Lower leg skin (tissue), 3 donors: ENCODE results near the gene ARHGDIA.

Experiments
- POLR2A ChIP-seq, 2 donors: fragments of 450-650 bp; IDR thresholded peaks; one replicate each; pipeline ENCODE4 v1.6.1; 2016 to 2017; ENCODE audit warnings: antibody characterized with exemption in 2 of 2, mild to moderate bottlenecking in 1 of 2, moderate library complexity in 1 of 2
- TF ChIP-seq, protein P1 (sequence below), 3 donors: fragments of 450-650 bp; IDR thresholded peaks; one replicate each; pipeline ENCODE4 v1.5.1; 2016; ENCODE audit warnings: antibody characterized with exemption in 3 of 3, mild to moderate bottlenecking in 3 of 3, moderate library complexity in 2 of 3

- TF ChIP-seq, protein P1, sequence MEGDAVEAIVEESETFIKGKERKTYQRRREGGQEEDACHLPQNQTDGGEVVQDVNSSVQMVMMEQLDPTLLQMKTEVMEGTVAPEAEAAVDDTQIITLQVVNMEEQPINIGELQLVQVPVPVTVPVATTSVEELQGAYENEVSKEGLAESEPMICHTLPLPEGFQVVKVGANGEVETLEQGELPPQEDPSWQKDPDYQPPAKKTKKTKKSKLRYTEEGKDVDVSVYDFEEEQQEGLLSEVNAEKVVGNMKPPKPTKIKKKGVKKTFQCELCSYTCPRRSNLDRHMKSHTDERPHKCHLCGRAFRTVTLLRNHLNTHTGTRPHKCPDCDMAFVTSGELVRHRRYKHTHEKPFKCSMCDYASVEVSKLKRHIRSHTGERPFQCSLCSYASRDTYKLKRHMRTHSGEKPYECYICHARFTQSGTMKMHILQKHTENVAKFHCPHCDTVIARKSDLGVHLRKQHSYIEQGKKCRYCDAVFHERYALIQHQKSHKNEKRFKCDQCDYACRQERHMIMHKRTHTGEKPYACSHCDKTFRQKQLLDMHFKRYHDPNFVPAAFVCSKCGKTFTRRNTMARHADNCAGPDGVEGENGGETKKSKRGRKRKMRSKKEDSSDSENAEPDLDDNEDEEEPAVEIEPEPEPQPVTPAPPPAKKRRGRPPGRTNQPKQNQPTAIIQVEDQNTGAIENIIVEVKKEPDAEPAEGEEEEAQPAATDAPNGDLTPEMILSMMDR (IDR thresholded peaks at IDR 0.05): no peak
- no peak for TF ChIP-seq POLR2A (IDR thresholded peaks at IDR 0.05)
Measured at GRCh38 chr17:81854974-81855774, 16.0 kb downstream of the ARHGDIA start.
